Activated CD4-positive, alpha-beta memory T cell treated with anti-CD3 and anti-CD28 coated beads for 36 hours (primary cell): Measurements from ENCODE around the gene ERBB4. TPM values are rescaled to one million over a fixed set of nuclear protein-coding genes. Genes with fewer than 3 reads are reported as not detected.

Source experiments
- CTCF ChIA-PET: fragments of 350-600 bp; sonication (Branson Sonifier 250); formaldehyde crosslinking; loops from one replicate; lab custom pipeline; 2021; ENCODE audit warnings: antibody characterized with exemption, inconsistent platforms; lab: Charles Lee
- POLR2A ChIA-PET: fragments of 350-600 bp; sonication (Branson Sonifier 250); formaldehyde crosslinking; loops from one replicate; lab custom pipeline; 2021; ENCODE audit warnings: antibody characterized with exemption; lab: Charles Lee
- DNase-seq: peaks from one replicate; pipeline ENCODE4 v3.0.0-alpha.2; 2020
- H3K27ac Mint-ChIP-seq: one replicate; pipeline ENCODE4 v1.8.0; 2021; ENCODE audit warnings: mixed read lengths
- H3K27me3 Mint-ChIP-seq: one replicate; pipeline ENCODE4 v1.8.0; 2021; ENCODE audit warnings: mixed read lengths
- H3K36me3 Mint-ChIP-seq: one replicate; pipeline ENCODE4 v1.8.0; 2021; ENCODE audit warnings: mixed read lengths
- H3K4me1 Mint-ChIP-seq: one replicate; pipeline ENCODE4 v1.8.0; 2021; ENCODE audit warnings: low read depth, mixed read lengths
- H3K4me3 Mint-ChIP-seq: one replicate; pipeline ENCODE4 v1.8.0; 2021; ENCODE audit warnings: mild to moderate bottlenecking, mixed read lengths
- H3K9me3 Mint-ChIP-seq: one replicate; pipeline ENCODE4 v1.8.0; 2021; ENCODE audit warnings: mixed read lengths
- intact Hi-C: fragments of 100-400 bp; cut with micrococcal nuclease; formaldehyde crosslinking; loops from one replicate; pipeline ENCODE4 v1.15.1; 2023
- total RNA-seq, 2 experiments: library from RNA; stranded (reverse); gene quantifications; one replicate each; pipeline ENCODE4 v1.2.3, GENCODE V29; 2021

Gene ERBB4
- total RNA-seq, 2 experiments from 2014 or later: not detected

- no peak overlapping the region for H3K27ac Mint-ChIP-seq
- peaks cover 2% of the 10 kb centered on the region for H3K9me3 Mint-ChIP-seq
- no peak for DNase-seq
- H3K36me3 Mint-ChIP-seq: no peaks in the 10 kb centered on the region
- CTCF ChIA-PET: no interaction called here
- H3K27me3 Mint-ChIP-seq: no peaks in the 10 kb centered on the region
- no peak overlapping the region for H3K4me3 Mint-ChIP-seq
- POLR2A ChIA-PET: no interaction called here
- H3K4me1 Mint-ChIP-seq: no peaks in the 10 kb centered on the region
- intact Hi-C loops: no loop called here
Measured at GRCh38 chr2:212158081-212158480, 380.5 kb downstream of the ERBB4 start.

GRCh38 chr2:212157012-212157411 lies 381.6 kb downstream of the ERBB4 start:
- intact Hi-C loops: no loop called here
- POLR2A ChIA-PET: no interaction called here
- Mint-ChIP-seq H3K27me3 (no peaks in the 10 kb centered on the region), H3K9me3 (peaks cover 2% of the 10 kb centered on the region), H3K36me3 (no peaks in the 10 kb centered on the region), H3K4me1 (no peaks in the 10 kb centered on the region), H3K4me3 (no peak overlapping the region), H3K27ac (no peak overlapping the region)
- DNase-seq: no peak
- CTCF ChIA-PET: no interaction called here

GRCh38 chr2:212156088-212156487 lies 382.5 kb downstream of the ERBB4 start:
- H3K27ac Mint-ChIP-seq: no peak overlapping the region
- no peak overlapping the region for H3K4me3 Mint-ChIP-seq
- peaks cover 2% of the 10 kb centered on the region for H3K9me3 Mint-ChIP-seq
- no peaks in the 10 kb centered on the region for H3K36me3 Mint-ChIP-seq
- DNase-seq: no peak
- intact Hi-C loops: no loop called here
- CTCF ChIA-PET: no interaction called here
- H3K4me1 Mint-ChIP-seq: no peaks in the 10 kb centered on the region
- POLR2A ChIA-PET: no interaction called here
- no peaks in the 10 kb centered on the region for H3K27me3 Mint-ChIP-seq

GRCh38 chr2:212154477-212154878 lies 384.1 kb downstream of the ERBB4 start:
- Mint-ChIP-seq H3K9me3 (peaks cover 5% of the 10 kb centered on the region), H3K4me3 (no peak overlapping the region), H3K27ac (no peak overlapping the region), H3K27me3 (no peaks in the 10 kb centered on the region), H3K36me3 (no peaks in the 10 kb centered on the region), H3K4me1 (no peaks in the 10 kb centered on the region)
- CTCF ChIA-PET: no interaction called here
- DNase-seq: no peak
- POLR2A ChIA-PET: no interaction called here
- intact Hi-C loops: no loop called here

GRCh38 chr2:212153923-212154322 lies 384.7 kb downstream of the ERBB4 start:
- Mint-ChIP-seq H3K9me3 (peaks cover 5% of the 10 kb centered on the region), H3K27me3 (no peaks in the 10 kb centered on the region), H3K4me3 (no peak overlapping the region), H3K4me1 (no peaks in the 10 kb centered on the region), H3K27ac (no peak overlapping the region), H3K36me3 (no peaks in the 10 kb centered on the region)
- DNase-seq: no peak
- ChIA-PET POLR2A (no interaction called here), CTCF (no interaction called here)
- intact Hi-C loops: no loop called here

GRCh38 chr2:212147921-212148513 lies 390.6 kb downstream of the ERBB4 start:
- intact Hi-C loops: loop anchor here (5.0 kb wide), 1 partner anchor 419 kb away; no protein-coding TSS in a partner anchor

GRCh38 chr2:212146416-212146815 lies 392.2 kb downstream of the ERBB4 start:
- POLR2A ChIA-PET: no interaction called here

More at GRCh38 chr2:212147921-212148513, 390.6 kb downstream of the ERBB4 start:
- H3K4me3 Mint-ChIP-seq: no peak overlapping the region
- no peak overlapping the region for H3K27ac Mint-ChIP-seq
- DNase-seq: no peak
- H3K27me3 Mint-ChIP-seq: no peaks in the 10 kb centered on the region
- H3K9me3 Mint-ChIP-seq: peaks cover 4% of the 10 kb centered on the region
- ChIA-PET CTCF (no interaction called here), POLR2A (no interaction called here)
- H3K36me3 Mint-ChIP-seq: no peaks in the 10 kb centered on the region
- no peaks in the 10 kb centered on the region for H3K4me1 Mint-ChIP-seq

GRCh38 chr2:212145121-212145520 lies 393.5 kb downstream of the ERBB4 start:
- intact Hi-C loops: loop anchor here (5.0 kb wide), 1 partner anchor 422 kb away; no protein-coding TSS in a partner anchor
- H3K4me3 Mint-ChIP-seq: no peak overlapping the region
- ChIA-PET CTCF (no interaction called here), POLR2A (no interaction called here)
- H3K27ac Mint-ChIP-seq: no peak overlapping the region
- H3K36me3 Mint-ChIP-seq: no peaks in the 10 kb centered on the region
- no peaks in the 10 kb centered on the region for H3K27me3 Mint-ChIP-seq
- no peak for DNase-seq
- H3K4me1 Mint-ChIP-seq: no peaks in the 10 kb centered on the region
- peaks cover 4% of the 10 kb centered on the region for H3K9me3 Mint-ChIP-seq

More at GRCh38 chr2:212146416-212146815, 392.2 kb downstream of the ERBB4 start:
- Mint-ChIP-seq H3K27me3 (no peaks in the 10 kb centered on the region), H3K27ac (no peak overlapping the region), H3K9me3 (peaks cover 4% of the 10 kb centered on the region), H3K36me3 (no peaks in the 10 kb centered on the region), H3K4me1 (no peaks in the 10 kb centered on the region), H3K4me3 (no peak overlapping the region)
- DNase-seq: no peak
- intact Hi-C loops: loop anchor here (5.0 kb wide), 1 partner anchor 421 kb away; no protein-coding TSS in a partner anchor
- CTCF ChIA-PET: interaction anchor here (0.6 kb wide), 1 partner anchor 416 kb away, joined by 3 read pairs; no protein-coding TSS in a partner anchor

GRCh38 chr2:212142631-212143030 lies 396.0 kb downstream of the ERBB4 start:
- no peak overlapping the region for H3K27ac Mint-ChIP-seq
- ChIA-PET CTCF (no interaction called here), POLR2A (no interaction called here)
- H3K4me3 Mint-ChIP-seq: no peak overlapping the region
- intact Hi-C loops: no loop called here
- H3K4me1 Mint-ChIP-seq: no peaks in the 10 kb centered on the region
- no peaks in the 10 kb centered on the region for H3K9me3 Mint-ChIP-seq
- DNase-seq: no peak
- H3K27me3 Mint-ChIP-seq: no peaks in the 10 kb centered on the region
- no peaks in the 10 kb centered on the region for H3K36me3 Mint-ChIP-seq

- no peaks in the 10 kb centered on the region for H3K4me1 Mint-ChIP-seq
- CTCF ChIA-PET: no interaction called here
- no peaks in the 10 kb centered on the region for H3K9me3 Mint-ChIP-seq
- H3K4me3 Mint-ChIP-seq: no peak overlapping the region
- no peak overlapping the region for H3K27ac Mint-ChIP-seq
- H3K27me3 Mint-ChIP-seq: no peaks in the 10 kb centered on the region
- no peaks in the 10 kb centered on the region for H3K36me3 Mint-ChIP-seq
- intact Hi-C loops: no loop called here
- POLR2A ChIA-PET: no interaction called here
- DNase-seq: no peak
Measured at GRCh38 chr2:212141499-212141898, 397.1 kb downstream of the ERBB4 start.

- Mint-ChIP-seq H3K27me3 (no peaks in the 10 kb centered on the region), H3K4me1 (no peaks in the 10 kb centered on the region), H3K36me3 (no peaks in the 10 kb centered on the region), H3K4me3 (no peak overlapping the region), H3K27ac (no peak overlapping the region), H3K9me3 (no peaks in the 10 kb centered on the region)
- ChIA-PET POLR2A (no interaction called here), CTCF (no interaction called here)
- intact Hi-C loops: no loop called here
- no peak for DNase-seq
Measured at GRCh38 chr2:212136216-212136795, 402.3 kb downstream of the ERBB4 start.

- POLR2A ChIA-PET: no interaction called here
- intact Hi-C loops: no loop called here
- CTCF ChIA-PET: no interaction called here
- Mint-ChIP-seq H3K4me1 (no peaks in the 10 kb centered on the region), H3K4me3 (no peak overlapping the region), H3K27me3 (no peaks in the 10 kb centered on the region), H3K9me3 (no peaks in the 10 kb centered on the region), H3K36me3 (no peaks in the 10 kb centered on the region), H3K27ac (no peak overlapping the region)
- no peak for DNase-seq
Measured at GRCh38 chr2:212135739-212136138, 402.9 kb downstream of the ERBB4 start.

- CTCF ChIA-PET: no interaction called here
Measured at GRCh38 chr2:212133337-212133736, 405.3 kb downstream of the ERBB4 start.

More at GRCh38 chr2:212133337-212133736, 405.3 kb downstream of the ERBB4 start:
- no peaks in the 10 kb centered on the region for H3K36me3 Mint-ChIP-seq
- no peaks in the 10 kb centered on the region for H3K9me3 Mint-ChIP-seq
- DNase-seq: no peak
- no peaks in the 10 kb centered on the region for H3K4me1 Mint-ChIP-seq
- no peak overlapping the region for H3K4me3 Mint-ChIP-seq
- H3K27ac Mint-ChIP-seq: no peak overlapping the region
- POLR2A ChIA-PET: no interaction called here
- H3K27me3 Mint-ChIP-seq: no peaks in the 10 kb centered on the region
- intact Hi-C loops: no loop called here
